HCT116 (cell line): ENCODE measurements around the gene TCEA2.

Experiments
- ATF3 ChIP-seq: IDR thresholded peaks from 2 replicates; pipeline ENCODE4 v1.6.1; 2012
- CBX3 ChIP-seq: IDR thresholded peaks from 2 replicates; pipeline ENCODE4 v1.6.1; 2012; ENCODE audit warnings: low read depth
- CTCF ChIP-seq, 3 experiments: fragments of 200-600 bp in 1 of 3; sonication (generic) in 1 of 3; IDR thresholded peaks in 2 of 3; conservative IDR thresholded peaks in 1 of 3; 2 replicates each; pipeline ENCODE4 v1.5.1; 2012 to 2017; ENCODE audit warnings: low read depth in 2 of 3, low read length in 2 of 3, antibody characterized with exemption in 1 of 3, borderline replicate concordance in 1 of 3, control low read depth in 1 of 3, mild to moderate bottlenecking in 1 of 3, mixed read lengths in 1 of 3, mixed run types in 1 of 3, moderate library complexity in 1 of 3; ENCODE audit not compliant: insufficient read depth in 1 of 3
- EGR1 ChIP-seq: IDR thresholded peaks from 2 replicates; pipeline ENCODE4 v1.6.1; 2012; ENCODE audit warnings: low read depth
- EZH2phosphoT487 ChIP-seq: fragments of 200-600 bp; IDR thresholded peaks from 2 replicates; pipeline ENCODE4 v1.6.1; 2018; ENCODE audit warnings: antibody characterized with exemption, borderline replicate concordance
- JUND ChIP-seq: IDR thresholded peaks from 2 replicates; pipeline ENCODE4 v1.6.1; 2012
- MAX ChIP-seq: IDR thresholded peaks from 2 replicates; pipeline ENCODE4 v1.6.1; 2012
- POLR2A ChIP-seq: IDR thresholded peaks from 2 replicates; pipeline ENCODE4 v1.7.0; 2011; ENCODE audit warnings: borderline replicate concordance; ENCODE audit not compliant: insufficient read depth, insufficient read length; ENCODE audit errors: extremely low read depth
- POLR2AphosphoS5 ChIP-seq: IDR thresholded peaks from 2 replicates; pipeline ENCODE4 v1.6.1; 2011; ENCODE audit warnings: mild to moderate bottlenecking, low read depth, low read length, moderate library complexity
- SIN3A ChIP-seq: IDR thresholded peaks from 2 replicates; pipeline ENCODE4 v1.6.1; 2012; ENCODE audit warnings: low read depth
- YY1 ChIP-seq: IDR thresholded peaks from 2 replicates; pipeline ENCODE4 v1.6.1; 2011; ENCODE audit warnings: low read length, low read depth, moderate library complexity, mild to moderate bottlenecking; ENCODE audit not compliant: insufficient replicate concordance; ENCODE audit errors: extremely low read depth
- ZBTB33 ChIP-seq: IDR thresholded peaks from 2 replicates; pipeline ENCODE4 v1.6.1; 2011; ENCODE audit warnings: mild to moderate bottlenecking, low read length, moderate library complexity; ENCODE audit not compliant: insufficient replicate concordance; ENCODE audit errors: extremely low read depth
- ZNF274 ChIP-seq: fragments of 200-500 bp; sonication (Bioruptor generic); IDR thresholded peaks from 2 replicates; pipeline ENCODE4 v1.6.1; 2014; ENCODE audit warnings: mild to moderate bottlenecking, low read depth, low read length, inconsistent platforms

GRCh38 chr20:64080013-64080812, 17.2 kb downstream of the TCEA2 start, which contains the start of gene OPRL1:
- TF ChIP-seq ZBTB33 (no peak), CTCF (IDR thresholded peaks at IDR 0.05 in 2 of 3, conservative IDR thresholded peaks at IDR 0.05 in 1 of 3; ENCODE audit: borderline replicate concordance in 1 of 3, insufficient read depth in 1 of 3, low read depth in 2 of 3, low read length in 2 of 3) (no peak), EGR1 (no peak), POLR2AphosphoS5 (no peak), YY1 (no peak), EZH2phosphoT487 (no peak), JUND (no peak), MAX (no peak), ZNF274 (no peak), POLR2A (no peak), ATF3 (no peak), CBX3 (no peak), SIN3A (no peak)
